Lower lobe of right lung (tissue), 2 donors: ENCODE measurements around the gene GAPDHS. TPM values are rescaled to one million over a fixed set of nuclear protein-coding genes. Genes with fewer than 3 reads are reported as not detected.
A peak's percentile ranks its signal among the peaks of the same experiment; 100 is the strongest.

Experiments
- ATAC-seq, 2 donors: fragments of 200-7000 bp; cut with Tn5 transposase; one replicate each; pipeline ENCODE4 v1.9.1; 2020 to 2022; ENCODE audit warnings: mild to moderate bottlenecking in 2 of 2, moderate library complexity in 2 of 2
- DNase-seq: peaks from one replicate; pipeline ENCODE4 v3.0.0-alpha.2; 2020
- H3K27ac ChIP-seq: fragments of 200-600 bp; one replicate; pipeline ENCODE4 v1.8.0; 2022
- H3K27me3 ChIP-seq: fragments of 200-600 bp; one replicate; pipeline ENCODE4 v1.8.0; 2022; ENCODE audit warnings: low read depth
- H3K36me3 ChIP-seq: fragments of 200-600 bp; one replicate; pipeline ENCODE4 v1.8.0; 2022; ENCODE audit warnings: mild to moderate bottlenecking
- H3K4me1 ChIP-seq: fragments of 200-600 bp; one replicate; pipeline ENCODE4 v1.8.0; 2022
- H3K4me3 ChIP-seq: fragments of 200-600 bp; one replicate; pipeline ENCODE4 v1.8.0; 2022; ENCODE audit warnings: mild to moderate bottlenecking
- H3K9me3 ChIP-seq: fragments of 200-600 bp; one replicate; pipeline ENCODE4 v1.8.0; 2022
- intact Hi-C: fragments of 100-400 bp; cut with DNase I; formaldehyde crosslinking; loops from one replicate; pipeline ENCODE4 v1.11.0; 2022
- total RNA-seq: library from RNA; stranded (reverse); fragmentation: NEBNext Ultra II Directional; extraction: Animal tissue kit (Norgen Biotek cat#: 25700); gene quantifications from one replicate; pipeline ENCODE4 v1.2.1, GENCODE V29; 2021
- TF ChIP-seq, protein P1 (sequence below): fragments of 200-600 bp; IDR thresholded peaks from one replicate; pipeline ENCODE4 v1.8.0; 2022; ENCODE audit warnings: antibody characterized with exemption, mild to moderate bottlenecking
- donor health status: DM: no; HTN: yes; CAD: no; lungs with severe emphysema.

GAPDHS gene
- total RNA-seq, 1 donor from 2014 or later: not detected

DNA sequence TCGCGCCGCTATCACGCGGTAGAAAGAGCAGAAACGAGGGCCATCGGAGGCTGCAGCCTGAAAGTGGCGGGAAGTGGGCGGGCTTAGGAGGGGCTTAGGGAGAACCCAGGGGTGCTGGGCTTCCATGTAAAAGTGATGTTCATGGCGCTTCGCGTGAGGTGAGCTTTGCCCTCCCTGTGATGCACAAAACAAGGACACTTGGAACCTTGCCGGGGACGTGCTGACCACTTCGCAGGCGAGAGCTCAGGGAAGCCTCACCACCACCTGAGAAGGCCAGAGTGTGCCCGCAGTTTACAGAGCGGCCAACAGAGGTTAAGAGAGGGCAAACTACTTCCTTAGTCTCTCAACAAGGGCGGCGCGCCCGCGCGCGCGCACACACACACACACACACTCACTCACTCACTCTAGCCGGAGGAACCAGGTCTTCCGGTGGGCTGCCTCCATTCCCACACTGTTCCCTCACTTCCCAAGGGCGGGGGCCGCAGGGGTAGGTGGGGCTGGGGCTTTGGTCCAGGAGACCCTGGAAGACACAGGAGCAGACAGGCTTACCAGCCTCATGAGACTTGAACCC is 651 bp downstream of the GAPDHS start:
- H3K27ac ChIP-seq: no peak overlapping the region
- no peaks in the 10 kb centered on the region for H3K36me3 ChIP-seq
- TF ChIP-seq, protein P1, sequence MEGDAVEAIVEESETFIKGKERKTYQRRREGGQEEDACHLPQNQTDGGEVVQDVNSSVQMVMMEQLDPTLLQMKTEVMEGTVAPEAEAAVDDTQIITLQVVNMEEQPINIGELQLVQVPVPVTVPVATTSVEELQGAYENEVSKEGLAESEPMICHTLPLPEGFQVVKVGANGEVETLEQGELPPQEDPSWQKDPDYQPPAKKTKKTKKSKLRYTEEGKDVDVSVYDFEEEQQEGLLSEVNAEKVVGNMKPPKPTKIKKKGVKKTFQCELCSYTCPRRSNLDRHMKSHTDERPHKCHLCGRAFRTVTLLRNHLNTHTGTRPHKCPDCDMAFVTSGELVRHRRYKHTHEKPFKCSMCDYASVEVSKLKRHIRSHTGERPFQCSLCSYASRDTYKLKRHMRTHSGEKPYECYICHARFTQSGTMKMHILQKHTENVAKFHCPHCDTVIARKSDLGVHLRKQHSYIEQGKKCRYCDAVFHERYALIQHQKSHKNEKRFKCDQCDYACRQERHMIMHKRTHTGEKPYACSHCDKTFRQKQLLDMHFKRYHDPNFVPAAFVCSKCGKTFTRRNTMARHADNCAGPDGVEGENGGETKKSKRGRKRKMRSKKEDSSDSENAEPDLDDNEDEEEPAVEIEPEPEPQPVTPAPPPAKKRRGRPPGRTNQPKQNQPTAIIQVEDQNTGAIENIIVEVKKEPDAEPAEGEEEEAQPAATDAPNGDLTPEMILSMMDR: no peak
- H3K4me3 ChIP-seq: no peak overlapping the region
- ATAC-seq: peak; percentile 78 to 85
- H3K27me3 ChIP-seq: peaks cover 55% of the 10 kb centered on the region
- peak; percentile 72 for DNase-seq
- intact Hi-C loops: no loop called here
- H3K4me1 ChIP-seq: peaks cover 10% of the 10 kb centered on the region
- H3K9me3 ChIP-seq: no peaks in the 10 kb centered on the region

DNA sequence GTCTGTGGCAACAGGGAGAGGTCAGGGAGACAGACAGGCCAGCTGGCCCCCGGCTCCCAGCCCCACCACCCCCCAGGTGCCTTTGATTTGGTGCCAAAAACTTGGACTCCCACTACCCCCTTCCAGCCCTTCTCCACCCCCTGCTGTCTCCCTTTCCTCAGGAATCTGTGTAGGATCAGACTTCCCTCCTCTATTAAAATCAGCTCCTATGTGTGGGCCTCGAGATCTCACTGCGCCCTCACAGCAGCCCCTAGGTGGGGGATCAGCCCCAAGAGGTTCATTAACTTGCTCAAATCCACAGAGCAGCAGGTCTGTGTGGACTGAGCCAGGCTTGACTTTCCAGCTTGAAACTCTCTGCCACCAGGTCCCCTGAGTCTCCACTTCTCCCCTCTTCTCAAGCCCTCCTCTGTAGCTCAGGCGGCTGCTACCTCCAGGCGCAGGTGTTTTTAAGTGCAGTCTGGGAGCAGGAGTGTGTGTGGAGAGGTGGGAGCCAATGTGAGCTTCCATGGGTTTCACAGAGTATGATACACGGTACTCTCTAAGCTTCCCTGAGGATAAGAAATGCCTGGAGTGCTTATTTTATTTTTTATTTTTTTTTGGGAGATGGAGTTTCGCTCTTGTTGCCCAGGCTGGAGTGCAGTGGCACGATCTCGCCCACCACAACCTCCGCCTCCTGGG is 1.7 kb downstream of the GAPDHS start:
- DNase-seq (no peak), ATAC-seq (no peak)
- Histone ChIP-seq H3K36me3 (no peaks in the 10 kb centered on the region), H3K4me3 (no peak overlapping the region), H3K9me3 (no peaks in the 10 kb centered on the region), H3K27me3 (peaks cover 46% of the 10 kb centered on the region), H3K4me1 (peaks cover 10% of the 10 kb centered on the region), H3K27ac (no peak overlapping the region)
- intact Hi-C loops: no loop called here
- TF ChIP-seq, protein P1: no peak

DNA sequence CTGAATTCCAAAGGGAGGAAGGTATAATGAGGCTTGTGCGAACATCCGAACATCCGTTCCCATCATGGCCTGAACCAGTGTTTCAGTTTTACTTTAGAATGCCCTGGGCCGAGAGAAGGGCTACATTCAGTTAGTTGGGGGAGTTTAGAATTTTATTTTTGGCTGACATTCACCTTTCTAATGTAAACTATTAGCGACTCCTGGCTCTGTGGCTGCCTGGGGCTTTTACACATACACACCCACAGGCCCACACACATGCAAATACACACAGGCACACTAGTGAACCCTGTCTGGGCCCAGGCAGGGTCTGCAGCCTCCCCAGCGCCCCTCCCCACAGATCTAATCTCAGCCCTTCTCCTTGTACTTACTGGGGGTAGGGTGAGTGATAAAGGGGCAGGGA is 6.1 kb downstream of the GAPDHS start:
- intact Hi-C loops: no loop called here
- DNase-seq (no peak), ATAC-seq (no peak)
- Histone ChIP-seq H3K27me3 (peaks cover 3% of the 10 kb centered on the region), H3K9me3 (no peaks in the 10 kb centered on the region), H3K4me1 (peaks cover under 1% of the 10 kb centered on the region), H3K27ac (no peak overlapping the region), H3K36me3 (no peaks in the 10 kb centered on the region), H3K4me3 (no peak overlapping the region)
- TF ChIP-seq, protein P1: no peak

DNA sequence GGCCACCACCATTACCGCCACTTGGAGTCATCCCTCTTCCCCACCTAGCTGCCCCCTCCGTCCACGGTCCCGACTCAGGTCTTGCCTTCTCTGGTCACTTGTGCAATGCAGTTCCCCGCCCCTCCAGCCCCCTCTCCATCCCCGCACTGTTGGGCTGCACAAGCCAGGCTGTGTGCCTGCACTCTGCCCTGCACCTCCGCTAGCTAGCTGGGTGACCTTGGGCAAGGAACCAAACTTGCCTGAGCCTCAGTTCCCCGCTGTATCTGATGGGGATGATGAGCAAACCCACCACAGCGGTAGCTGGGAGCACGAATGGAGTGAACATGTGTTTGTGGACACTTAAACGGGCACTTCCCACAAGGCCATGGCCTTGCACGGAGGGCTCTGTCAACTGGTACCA is 6.6 kb downstream of the GAPDHS start:
- Histone ChIP-seq H3K27ac (no peak overlapping the region), H3K4me1 (peaks cover 6% of the 10 kb centered on the region), H3K4me3 (no peak overlapping the region), H3K36me3 (no peaks in the 10 kb centered on the region), H3K9me3 (no peaks in the 10 kb centered on the region), H3K27me3 (no peaks in the 10 kb centered on the region)
- ATAC-seq (no peak), DNase-seq (no peak)
- TF ChIP-seq, protein P1: no peak
- intact Hi-C loops: no loop called here

DNA sequence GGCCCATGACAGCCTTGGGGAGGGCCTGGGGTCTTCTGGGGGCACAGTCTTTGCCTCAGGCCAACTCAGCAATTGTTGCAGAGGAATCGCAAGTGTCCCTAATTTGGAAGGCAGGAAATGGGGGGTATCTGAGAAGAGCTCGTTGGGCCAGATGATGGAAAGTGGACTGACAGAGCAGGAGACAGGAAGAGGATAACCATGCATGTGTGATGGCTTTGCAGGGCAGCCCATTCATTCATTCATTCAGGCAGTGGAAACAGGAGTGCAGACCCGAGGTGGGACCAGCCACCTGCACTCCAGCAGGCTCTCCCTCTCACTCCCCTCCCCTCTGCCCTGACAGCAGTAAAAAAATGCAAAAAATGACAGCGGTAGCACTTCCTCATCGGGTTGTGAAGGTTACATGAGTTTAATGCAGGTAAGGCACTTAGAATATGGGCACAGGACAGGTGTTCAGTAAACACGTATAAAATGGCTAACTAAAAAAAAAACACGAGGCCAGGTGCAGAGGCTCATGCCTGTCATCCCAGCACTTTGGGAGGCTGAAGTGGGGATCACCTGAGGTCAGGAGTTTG is 7.2 kb downstream of the GAPDHS start:
- Histone ChIP-seq H3K27me3 (no peaks in the 10 kb centered on the region), H3K27ac (no peak overlapping the region), H3K4me1 (peaks cover 7% of the 10 kb centered on the region), H3K4me3 (no peak overlapping the region), H3K9me3 (no peaks in the 10 kb centered on the region), H3K36me3 (no peaks in the 10 kb centered on the region)
- TF ChIP-seq, protein P1: no peak
- ATAC-seq (no peak), DNase-seq (no peak)
- intact Hi-C loops: no loop called here
